DMS53 treated with DMSO at 0.1 percent for 48 hours (cell line): ENCODE data around the gene NUAK2.

Experiments
- DNase-seq: peaks from one replicate; lab custom pipeline; 2025; ENCODE audit not compliant: unreplicated experiment; lab: John Stamatoyannopoulos, UW

NUAK2 gene

GRCh38 chr1:205258719-205259118 is 62.8 kb downstream of the NUAK2 start:
- no peak for DNase-seq

DNA sequence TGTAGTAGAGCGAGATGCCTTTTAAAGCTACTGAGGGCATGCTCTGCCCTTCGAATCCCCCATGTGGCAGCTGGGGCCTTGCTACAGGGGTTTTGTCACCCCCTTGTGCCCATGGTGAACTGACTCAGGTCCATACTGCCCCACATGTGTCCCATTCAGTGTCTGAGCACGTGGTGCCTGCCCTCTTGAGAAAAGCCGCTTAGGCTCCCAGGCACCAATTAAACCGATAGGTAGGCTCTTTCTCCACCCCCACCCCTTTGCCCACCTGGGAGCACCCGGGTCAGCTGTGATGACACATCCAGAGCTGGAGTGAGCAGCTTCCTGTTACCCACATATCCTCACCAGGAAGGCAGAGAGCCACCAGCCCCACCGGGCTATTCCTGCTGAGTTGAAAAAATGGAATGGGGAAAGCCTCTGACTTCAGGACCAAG is 63.3 kb downstream of the NUAK2 start:
- no peak for DNase-seq

DNA sequence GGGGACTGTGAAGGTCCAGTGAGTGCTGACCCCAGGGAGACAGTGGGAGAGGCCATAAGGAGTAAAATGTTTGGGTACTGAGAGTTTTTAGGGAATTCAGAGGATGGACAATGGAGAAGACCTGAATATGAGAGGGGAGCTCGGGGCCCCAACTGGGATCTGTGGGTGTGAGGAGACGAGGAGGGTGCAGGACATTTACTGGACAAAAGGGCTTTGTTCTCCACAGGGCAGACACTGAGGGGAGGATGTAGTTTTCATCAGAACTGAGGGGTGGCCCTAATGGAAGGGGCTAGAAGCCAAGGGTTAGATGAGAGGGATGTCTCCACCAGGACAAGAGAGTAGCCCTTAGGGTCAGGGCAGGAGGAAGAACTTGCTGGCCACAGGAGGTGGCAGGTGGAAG is 63.8 kb downstream of the NUAK2 start:
- no peak for DNase-seq

DNA sequence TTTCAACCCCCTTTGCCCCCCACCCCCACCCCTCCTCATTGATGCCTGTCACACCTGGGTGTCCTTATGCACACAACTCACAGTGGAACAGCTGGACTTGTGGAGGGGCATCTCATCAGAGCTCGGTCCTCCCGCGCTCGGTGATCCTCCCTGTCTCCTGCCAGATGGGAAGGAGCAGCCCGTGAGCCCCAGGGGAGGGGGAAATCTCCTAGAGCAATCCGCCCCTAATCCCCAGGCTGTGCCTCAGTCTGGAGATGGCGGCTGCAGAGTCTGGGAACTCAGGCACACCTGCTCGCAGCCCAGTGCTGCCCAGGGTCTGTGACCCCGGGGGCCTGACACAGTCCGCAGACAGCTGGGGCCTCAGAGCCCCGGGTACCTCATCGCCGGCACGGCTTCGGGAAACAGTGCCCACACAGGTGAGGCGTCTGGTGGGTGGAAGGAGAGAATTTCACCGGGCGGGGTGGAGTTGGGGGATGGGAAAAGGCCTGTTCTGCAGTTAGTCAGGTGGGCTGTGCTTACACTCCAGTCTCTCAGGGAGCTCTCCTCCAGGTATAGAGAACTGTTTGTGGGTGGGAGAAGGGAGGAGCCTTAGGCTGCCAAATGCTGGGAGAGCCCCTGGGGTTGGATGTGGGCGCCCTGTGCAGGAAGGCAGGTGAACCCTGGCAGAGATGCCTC is 64.5 kb downstream of the NUAK2 start:
- no peak for DNase-seq

DNA sequence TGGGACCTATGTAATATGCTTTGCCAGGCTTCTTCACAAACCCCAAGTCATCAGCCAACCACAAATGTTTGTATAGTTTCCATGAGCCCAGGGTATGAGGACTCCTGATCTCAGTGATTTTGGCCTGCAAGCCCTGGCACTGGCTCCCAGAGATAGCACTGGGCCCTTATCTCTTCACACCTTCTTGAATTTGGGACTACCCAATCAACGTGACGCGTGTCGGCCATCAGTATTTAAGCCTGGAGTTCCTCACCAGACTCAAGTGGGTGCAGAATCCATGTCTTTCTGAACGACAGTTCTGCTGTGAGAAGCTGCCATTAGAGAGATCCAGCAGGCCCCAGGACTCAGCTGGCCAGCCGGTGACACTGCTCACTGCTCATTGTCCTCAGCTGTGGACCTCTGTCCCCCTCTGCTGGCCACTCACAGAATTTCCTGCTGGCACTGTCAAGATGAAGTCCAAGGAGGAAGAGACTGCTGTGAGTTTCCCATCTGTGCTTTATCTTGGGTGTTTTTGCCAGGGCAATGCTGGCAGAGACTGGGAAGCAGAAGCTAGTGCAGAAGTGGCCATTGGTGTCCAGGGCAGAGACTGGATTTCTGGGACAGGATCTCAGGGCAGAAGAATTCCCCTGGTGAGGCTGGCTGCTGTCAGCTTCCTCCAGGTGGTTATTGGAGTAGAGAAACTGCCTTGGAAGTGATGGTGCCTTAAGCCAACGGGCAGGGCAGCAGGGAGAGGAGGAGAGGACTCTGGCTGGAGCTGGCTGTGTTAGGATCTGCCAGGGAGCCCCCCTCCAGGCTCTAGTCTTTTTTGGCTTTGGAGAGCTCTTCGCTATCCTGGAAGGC is 65.4 kb downstream of the NUAK2 start:
- peak; percentile 91 for DNase-seq
